ENCODE data around the gene NFYC. TPM values are rescaled to one million over a fixed set of nuclear protein-coding genes. Genes with fewer than 3 reads are reported as not detected.

NFYC gene
- total RNA-seq, 1 experiment from 2014 or later, result 83.0 TPM

GRCh38 chr1:40748841-40749718 lies 57.6 kb downstream of the NFYC start:
- BruUV-seq (replicated peaks), result no TSS peak
- POLR2A ChIA-PET (ENCODE audit: low non-redundant PET), result no interaction called here
- CTCF ChIA-PET, result no interaction called here

GRCh38 chr1:40749817-40750216 lies 58.3 kb downstream of the NFYC start:
- no peaks in the 10 kb centered on the region for H3K4me1 ChIP-seq (ENCODE audit: insufficient read depth, low read length, poor library complexity, severe bottlenecking)
- H3K27me3 ChIP-seq (replicated peaks; ENCODE audit: insufficient read depth, low read depth, low read length, poor library complexity), result no peaks in the 10 kb centered on the region
- no peak overlapping the region for H3K27ac ChIP-seq (ENCODE audit: low read depth, low read length, poor library complexity, severe bottlenecking)
- CTCF ChIA-PET, result no interaction called here
- POLR2A ChIA-PET (ENCODE audit: low non-redundant PET), result no interaction called here
- peaks cover 50% of the 10 kb centered on the region for H3K36me3 ChIP-seq (ENCODE audit: insufficient read depth, low read length, poor library complexity, severe bottlenecking)
- no peak for DNase-seq (ENCODE audit: low spot score)
- no peak overlapping the region for H3K4me3 ChIP-seq (ENCODE audit: low read depth, low read length, poor library complexity, severe bottlenecking)
- no TSS peak for BruUV-seq (replicated peaks)
- TF ChIP-seq EZH2 (IDR thresholded peaks at IDR 0.05; ENCODE audit: borderline replicate concordance, low read depth, low read length, poor library complexity, severe bottlenecking) (no peak), CTCF (conservative IDR thresholded peaks at IDR 0.05; ENCODE audit: low read depth, low read length) (no peak)
- no peaks in the 10 kb centered on the region for H3K9me3 ChIP-seq (ENCODE audit: low read depth, low read length, poor library complexity, severe bottlenecking)
- intact Hi-C loops (cut with micrococcal nuclease; ENCODE audit: unreplicated experiment), result no loop called here

More at GRCh38 chr1:40748841-40749718, 57.6 kb downstream of the NFYC start:
- Histone ChIP-seq H3K27ac (ENCODE audit: low read depth, low read length, poor library complexity, severe bottlenecking) (no peak overlapping the region), H3K4me1 (ENCODE audit: insufficient read depth, low read length, poor library complexity, severe bottlenecking) (no peaks in the 10 kb centered on the region), H3K36me3 (ENCODE audit: insufficient read depth, low read length, poor library complexity, severe bottlenecking) (peaks cover 43% of the 10 kb centered on the region), H3K4me3 (ENCODE audit: low read depth, low read length, poor library complexity, severe bottlenecking) (no peak overlapping the region), H3K27me3 (replicated peaks; ENCODE audit: insufficient read depth, low read depth, low read length, poor library complexity) (no peaks in the 10 kb centered on the region), H3K9me3 (ENCODE audit: low read depth, low read length, poor library complexity, severe bottlenecking) (no peaks in the 10 kb centered on the region)
- intact Hi-C loops (cut with micrococcal nuclease; ENCODE audit: unreplicated experiment), result no loop called here
- DNase-seq (ENCODE audit: low spot score), result no peak
- TF ChIP-seq CTCF (conservative IDR thresholded peaks at IDR 0.05; ENCODE audit: low read depth, low read length) (no peak), EZH2 (IDR thresholded peaks at IDR 0.05; ENCODE audit: borderline replicate concordance, low read depth, low read length, poor library complexity, severe bottlenecking) (no peak)

DNA sequence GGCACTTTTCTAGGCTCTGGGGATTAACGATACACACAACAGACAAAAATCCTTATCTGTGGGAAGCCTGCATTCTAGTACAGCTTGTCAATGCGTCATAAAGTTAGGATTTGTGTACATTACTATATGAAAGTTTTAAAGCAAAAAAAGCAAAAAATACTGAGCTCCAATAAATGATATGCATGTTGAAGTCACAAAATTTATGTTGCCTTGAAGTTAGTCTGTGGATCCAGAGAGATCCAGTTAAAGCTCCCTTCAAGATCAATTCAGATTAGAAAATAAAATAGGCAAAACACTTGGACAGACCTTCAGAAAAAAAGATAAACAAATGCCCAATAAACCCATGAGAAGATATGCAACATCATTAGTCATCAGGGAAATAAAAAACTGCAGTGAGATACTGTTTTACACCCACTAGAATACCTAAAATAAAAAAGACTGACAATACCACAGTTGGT lies 59.0 kb downstream of the NFYC start:
- H3K27ac ChIP-seq (ENCODE audit: low read depth, low read length, poor library complexity, severe bottlenecking), result no peak overlapping the region
- H3K27me3 ChIP-seq (replicated peaks; ENCODE audit: insufficient read depth, low read depth, low read length, poor library complexity), result no peaks in the 10 kb centered on the region
- DNase-seq (ENCODE audit: low spot score), result no peak
- intact Hi-C loops (cut with micrococcal nuclease; ENCODE audit: unreplicated experiment), result no loop called here
- H3K4me3 ChIP-seq (ENCODE audit: low read depth, low read length, poor library complexity, severe bottlenecking), result no peak overlapping the region
- H3K36me3 ChIP-seq (ENCODE audit: insufficient read depth, low read length, poor library complexity, severe bottlenecking), result peaks cover 57% of the 10 kb centered on the region
- BruUV-seq (replicated peaks), result no TSS peak
- ChIA-PET CTCF (no interaction called here), POLR2A (ENCODE audit: low non-redundant PET) (interaction anchor here (0.7 kb wide), 1 partner anchor 336 kb away, joined by 3 read pairs; no protein-coding TSS in a partner anchor)
- no peaks in the 10 kb centered on the region for H3K9me3 ChIP-seq (ENCODE audit: low read depth, low read length, poor library complexity, severe bottlenecking)
- H3K4me1 ChIP-seq (ENCODE audit: insufficient read depth, low read length, poor library complexity, severe bottlenecking), result no peaks in the 10 kb centered on the region
- TF ChIP-seq EZH2 (IDR thresholded peaks at IDR 0.05; ENCODE audit: borderline replicate concordance, low read depth, low read length, poor library complexity, severe bottlenecking), result no peak
- no peak for TF ChIP-seq CTCF (conservative IDR thresholded peaks at IDR 0.05; ENCODE audit: low read depth, low read length)
